K562 (cell line): ENCODE results near the gene HERC3. TPM values are rescaled to one million over a fixed set of nuclear protein-coding genes. Genes with fewer than 3 reads are reported as not detected.
A peak's percentile ranks its signal among the peaks of the same experiment; 100 is the strongest.

Experiments used
- ATAC-seq: fragments of 200-7000 bp; cut with Tn5 transposase; 3 replicates; pipeline ENCODE4 v1.9.1; 2020; ENCODE audit warnings: moderate library complexity
- BruUV-seq: library from RNA; stranded (reverse); fragments of 400-500 nt; replicated peaks from 2 replicates; lab custom pipeline; 2021; lab: Mats Ljungman, UMichigan
- CTCF ChIA-PET: fragments of 300-600 bp; formaldehyde crosslinking; extraction: SDS; loops from one replicate; lab custom pipeline; 2021; ENCODE audit warnings: low intra/inter-chr PET ratio; lab: Yijun Ruan, JAX
- POLR2A ChIA-PET: fragments of 300-600, 350-650 bp; sonication (Branson Sonifier 250); formaldehyde crosslinking; extraction: SDS; loops from one replicate; lab custom pipeline; 2021; ENCODE audit warnings: antibody characterized with exemption, inconsistent platforms; lab: Yijun Ruan, JAX
- DNase-seq, 4 experiments: peaks; one replicate each; pipeline versions ENCODE4 v3.0.0 to v3.0.0-alpha.2; 2011 to 2018; ENCODE audit warnings: low spot score in 3 of 4, mixed read lengths in 3 of 4; ENCODE audit errors: extremely low read depth in 1 of 4
- FAIRE-seq: peaks from 2 replicates; lab custom pipeline; 2011; peaks lifted over from hg19 to GRCh38; lab: Jason Lieb, UNC
- H2AFZ ChIP-seq: 2 replicates; pipeline ENCODE4 v1.6.0; 2011; ENCODE audit warnings: low read depth, low read length, control low read depth, inconsistent platforms
- H3K27ac ChIP-seq: fragments of 200-600 bp; 3 replicates; pipeline ENCODE4 v1.8.0; 2011; ENCODE audit warnings: low read depth, mild to moderate bottlenecking, control low read depth, inconsistent platforms, low read length, moderate library complexity, mixed read lengths; ENCODE audit errors: extremely low read depth
- H3K27me3 ChIP-seq, 2 experiments: fragments of 300-600 bp in 1 of 2; 2 replicates in 1 of 2; 3 replicates in 1 of 2; pipeline versions ENCODE4 v1.6.0 to v1.8.0; 2011; ENCODE audit warnings: inconsistent platforms in 2 of 2, low read length in 2 of 2, mild to moderate bottlenecking in 1 of 2, mixed read lengths in 1 of 2, moderate library complexity in 1 of 2; ENCODE audit not compliant: control insufficient read depth in 2 of 2, insufficient read depth in 2 of 2
- H3K36me3 ChIP-seq: fragments of 300-600 bp; 3 replicates; pipeline ENCODE4 v1.8.0; 2011; ENCODE audit warnings: mild to moderate bottlenecking, low read length, inconsistent platforms; ENCODE audit not compliant: control insufficient read depth, insufficient read depth
- H3K4me1 ChIP-seq, 2 experiments: fragments of 200-600 bp in 1 of 2; replicated peaks in 1 of 2; 2 replicates in 1 of 2; 3 replicates in 1 of 2; pipeline versions ENCODE4 v1.5.1 to v1.8.0; 2011; ENCODE audit warnings: inconsistent platforms in 2 of 2, low read length in 2 of 2, mild to moderate bottlenecking in 1 of 2, mixed read lengths in 1 of 2, moderate library complexity in 1 of 2; ENCODE audit not compliant: control insufficient read depth in 2 of 2, insufficient read depth in 2 of 2
- H3K4me2 ChIP-seq: 2 replicates; pipeline ENCODE4 v1.6.1; 2011; ENCODE audit warnings: low read length, control low read depth, inconsistent platforms, mixed read lengths; ENCODE audit not compliant: insufficient read depth
- H3K4me3 ChIP-seq: fragments of 200-600 bp; sonication (generic), shearing (Covaris generic); 2 replicates; pipeline ENCODE4 v1.5.1; 2016; ENCODE audit warnings: control low read depth, inconsistent platforms
- H3K79me2 ChIP-seq: fragments of 200-600 bp; 3 replicates; pipeline ENCODE4 v1.8.0; 2011; ENCODE audit warnings: low read length, inconsistent platforms; ENCODE audit not compliant: control insufficient read depth, insufficient read depth
- H3K9ac ChIP-seq, 2 experiments: 2 replicates each; pipeline versions ENCODE4 v1.6.0 to v1.6.1; 2011; ENCODE audit warnings: low read depth in 2 of 2, low read length in 2 of 2, control low read depth in 1 of 2, inconsistent platforms in 1 of 2, mild to moderate bottlenecking in 1 of 2, mixed read lengths in 1 of 2; ENCODE audit not compliant: insufficient read depth in 1 of 2
- H3K9me1 ChIP-seq: one replicate; pipeline ENCODE4 v1.6.0; 2011; ENCODE audit warnings: inconsistent platforms, mild to moderate bottlenecking, low read length, moderate library complexity; ENCODE audit not compliant: control insufficient read depth, insufficient read depth
- H3K9me3 ChIP-seq: replicated peaks from 2 replicates; pipeline ENCODE4 v1.5.1; 2011; ENCODE audit warnings: low read depth, low read length, inconsistent platforms; ENCODE audit not compliant: control insufficient read depth, insufficient read depth
- H4K20me1 ChIP-seq: replicated peaks from 2 replicates; pipeline ENCODE4 v1.6.1; 2011; ENCODE audit warnings: low read length, inconsistent platforms, mixed read lengths; ENCODE audit not compliant: control insufficient read depth, insufficient read depth
- CBFA2T3 ChIP-seq: fragments of 450-650 bp; IDR thresholded peaks from 2 replicates; pipeline ENCODE4 v1.6.1; 2017
- NFIC ChIP-seq: fragments of 450-650 bp; IDR thresholded peaks from 2 replicates; pipeline ENCODE4 v1.6.1; 2017; ENCODE audit warnings: mild to moderate bottlenecking, inconsistent platforms
- NFRKB ChIP-seq: fragments of 450-650 bp; IDR thresholded peaks from 2 replicates; pipeline ENCODE4 v1.6.1; 2016; ENCODE audit warnings: low read depth
- POLR2A ChIP-seq: fragments of 450-650 bp; conservative IDR thresholded peaks from 2 replicates; pipeline ENCODE4 v1.6.1; 2016
- POLR2AphosphoS2 ChIP-seq: IDR thresholded peaks from 2 replicates; pipeline ENCODE4 v1.6.1; 2012; ENCODE audit warnings: low read length, improper control_type of control experiment
- ZNF311 ChIP-seq: fragments of 250-450 bp; sonication (Bioruptor Pico); IDR thresholded peaks from 2 replicates; pipeline ENCODE4 v1.4.0; 2020; ENCODE audit warnings: mild to moderate bottlenecking, moderate library complexity
- WGBS: fragments of 100-300 bp; shearing (Covaris generic); methylation state at CpG from one replicate; pipeline ENCODE4 v1.1.6; 2016; ENCODE audit warnings: low coverage, mixed read lengths; ENCODE audit not compliant: insufficient coverage; ENCODE audit errors: missing lambda C conversion rate; 5-methylcytosine and 5-hydroxymethylcytosine counted together
- in situ Hi-C: fragments of 300-500 bp; cut with MboI; formaldehyde crosslinking; loops from 4 replicates; pipeline ENCODE4 v1.15.0; 2018; ENCODE audit warnings: inconsistent platforms, mixed read lengths
- intact Hi-C: fragments of 100-400 bp; cut with micrococcal nuclease; formaldehyde crosslinking; loops from 2 replicates; pipeline ENCODE4 v1.14.2; 2022
- polyA plus RNA-seq, 8 experiments: library from polyadenylated mRNA; depleted of rRNA in 4 of 8; stranded (reverse) in 5 of 8; unstranded in 3 of 8; fragments of >200 nt; fragmentation: Nextera tagmentation in 2 of 8; fragmentation: Illumina TruSeq in 1 of 8; extraction: Ambion mirVana in 2 of 8; extraction: Trizol in 1 of 8; gene quantifications; 2 replicates each; pipeline versions ENCODE4 v1.2.1 to v1.2.3, GENCODE V29; 2011 to 2014; ENCODE audit warnings: inconsistent platforms in 1 of 8, missing spikeins in 1 of 8
- total RNA-seq, 7 experiments: library from RNA; depleted of rRNA in 6 of 7; stranded (reverse); fragments of >200 nt in 6 of 7; fragmentation: Illumina TruSeq in 2 of 7; extraction: Trizol in 2 of 7; gene quantifications; 2 replicates each; pipeline versions ENCODE4 v1.2.1 to v1.2.3, GENCODE V29; 2011 to 2021; ENCODE audit warnings: low replicate concordance in 1 of 7
- TF ChIP-seq, protein P1 (sequence below), 2 experiments: IDR thresholded peaks; 2 replicates each; pipeline ENCODE4 v1.6.1; 2011; ENCODE audit warnings: borderline replicate concordance in 1 of 2, control low read depth in 1 of 2, low read depth in 1 of 2, low read length in 1 of 2, mild to moderate bottlenecking in 1 of 2, mixed read lengths in 1 of 2, moderate library complexity in 1 of 2; ENCODE audit not compliant: insufficient read depth in 1 of 2, insufficient read length in 1 of 2, poor library complexity in 1 of 2, severe bottlenecking in 1 of 2; ENCODE audit errors: extremely low read depth in 1 of 2
- TF ChIP-seq, protein P2 (sequence below): fragments of 450-650 bp; IDR thresholded peaks from 2 replicates; pipeline ENCODE4 v1.6.1; 2016; ENCODE audit warnings: mild to moderate bottlenecking, moderate library complexity
- TF ChIP-seq, protein P3 (sequence below): IDR thresholded peaks from 2 replicates; pipeline ENCODE4 v1.6.1; 2012; ENCODE audit warnings: low read depth, low read length, improper control_type of control experiment, borderline replicate concordance

Gene HERC3
- total and polyA plus RNA-seq, 9 of the 15 experiments (the other 6 are each of a cell fraction or from before 2014, with no cell fraction given): 1.8 to 13.1 (median 7.6) TPM

DNA sequence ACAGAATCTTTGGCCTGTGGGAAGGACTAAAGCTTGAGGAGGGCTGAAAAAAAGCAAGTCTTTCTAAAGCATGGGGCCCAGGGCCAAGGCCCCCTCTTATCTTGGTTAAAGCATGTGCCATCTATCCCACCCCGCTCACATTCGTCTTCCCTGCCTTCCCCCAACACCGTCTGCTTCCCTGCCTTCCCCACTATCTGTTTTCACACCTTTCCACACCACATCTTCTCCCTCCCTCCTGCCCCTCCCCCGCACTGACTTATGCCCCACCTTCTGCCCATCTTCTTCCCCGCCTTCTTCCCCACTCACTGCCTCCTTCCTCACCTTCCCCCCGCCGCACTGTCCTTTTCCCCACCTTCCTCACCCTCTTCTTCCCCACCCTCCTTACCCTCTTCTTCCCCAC is 106.2 kb downstream of the HERC3 start:
- Histone ChIP-seq H3K4me3 (no peak overlapping the region), H3K27me3 (no peaks in the 10 kb centered on the region), H3K27ac (peak overlapping the region; percentile 50; the same call in 2 of the 3 replicates), H3K9me1 (no peaks in the 10 kb centered on the region), H3K4me2 (peak overlapping the region; percentile 68; the same call in 1 of the 2 replicates), H3K36me3 (no peaks in the 10 kb centered on the region), H2AFZ (peak overlapping the region; percentile 62; the same call in 1 of the 2 replicates), H3K4me1 (peaks cover 8 to 14% of the 10 kb centered on the region in 2 experiments; a peak in 4 of 5 replicates), H4K20me1 (no peaks in the 10 kb centered on the region), H3K9ac (no peak overlapping the region), H3K9me3 (no peaks in the 10 kb centered on the region), H3K79me2 (no peaks in the 10 kb centered on the region; the same call in 2 of the 3 replicates)
- ChIA-PET POLR2A (no interaction called here), CTCF (no interaction called here)
- intact Hi-C loops: no loop called here
- peak; percentile 36 for ATAC-seq
- BruUV-seq: no TSS peak
- peak; percentile 45 to 77 (median 54) for DNase-seq
- FAIRE-seq: no peak
- 0% methylated on average over 1 of the region's 7 CpGs for WGBS
- in situ Hi-C loops: no loop called here
- TF ChIP-seq POLR2AphosphoS2 (no peak), NFRKB (no peak), POLR2A (no peak), CBFA2T3 (peak; percentile 85), ZNF311 (no peak), NFIC (peak; percentile 47; the same call in 1 of the 2 replicates)
- TF ChIP-seq, protein P1, sequence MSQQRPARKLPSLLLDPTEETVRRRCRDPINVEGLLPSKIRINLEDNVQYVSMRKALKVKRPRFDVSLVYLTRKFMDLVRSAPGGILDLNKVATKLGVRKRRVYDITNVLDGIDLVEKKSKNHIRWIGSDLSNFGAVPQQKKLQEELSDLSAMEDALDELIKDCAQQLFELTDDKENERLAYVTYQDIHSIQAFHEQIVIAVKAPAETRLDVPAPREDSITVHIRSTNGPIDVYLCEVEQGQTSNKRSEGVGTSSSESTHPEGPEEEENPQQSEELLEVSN (IDR thresholded peaks at IDR 0.05; ENCODE audit: borderline replicate concordance in 1 of 2, extremely low read depth in 1 of 2, insufficient read depth in 1 of 2, insufficient read length in 1 of 2, low read depth in 1 of 2, low read length in 1 of 2, poor library complexity in 1 of 2, severe bottlenecking in 1 of 2): peak in 1 of 2 experiments; percentile 43
- TF ChIP-seq, protein P2, sequence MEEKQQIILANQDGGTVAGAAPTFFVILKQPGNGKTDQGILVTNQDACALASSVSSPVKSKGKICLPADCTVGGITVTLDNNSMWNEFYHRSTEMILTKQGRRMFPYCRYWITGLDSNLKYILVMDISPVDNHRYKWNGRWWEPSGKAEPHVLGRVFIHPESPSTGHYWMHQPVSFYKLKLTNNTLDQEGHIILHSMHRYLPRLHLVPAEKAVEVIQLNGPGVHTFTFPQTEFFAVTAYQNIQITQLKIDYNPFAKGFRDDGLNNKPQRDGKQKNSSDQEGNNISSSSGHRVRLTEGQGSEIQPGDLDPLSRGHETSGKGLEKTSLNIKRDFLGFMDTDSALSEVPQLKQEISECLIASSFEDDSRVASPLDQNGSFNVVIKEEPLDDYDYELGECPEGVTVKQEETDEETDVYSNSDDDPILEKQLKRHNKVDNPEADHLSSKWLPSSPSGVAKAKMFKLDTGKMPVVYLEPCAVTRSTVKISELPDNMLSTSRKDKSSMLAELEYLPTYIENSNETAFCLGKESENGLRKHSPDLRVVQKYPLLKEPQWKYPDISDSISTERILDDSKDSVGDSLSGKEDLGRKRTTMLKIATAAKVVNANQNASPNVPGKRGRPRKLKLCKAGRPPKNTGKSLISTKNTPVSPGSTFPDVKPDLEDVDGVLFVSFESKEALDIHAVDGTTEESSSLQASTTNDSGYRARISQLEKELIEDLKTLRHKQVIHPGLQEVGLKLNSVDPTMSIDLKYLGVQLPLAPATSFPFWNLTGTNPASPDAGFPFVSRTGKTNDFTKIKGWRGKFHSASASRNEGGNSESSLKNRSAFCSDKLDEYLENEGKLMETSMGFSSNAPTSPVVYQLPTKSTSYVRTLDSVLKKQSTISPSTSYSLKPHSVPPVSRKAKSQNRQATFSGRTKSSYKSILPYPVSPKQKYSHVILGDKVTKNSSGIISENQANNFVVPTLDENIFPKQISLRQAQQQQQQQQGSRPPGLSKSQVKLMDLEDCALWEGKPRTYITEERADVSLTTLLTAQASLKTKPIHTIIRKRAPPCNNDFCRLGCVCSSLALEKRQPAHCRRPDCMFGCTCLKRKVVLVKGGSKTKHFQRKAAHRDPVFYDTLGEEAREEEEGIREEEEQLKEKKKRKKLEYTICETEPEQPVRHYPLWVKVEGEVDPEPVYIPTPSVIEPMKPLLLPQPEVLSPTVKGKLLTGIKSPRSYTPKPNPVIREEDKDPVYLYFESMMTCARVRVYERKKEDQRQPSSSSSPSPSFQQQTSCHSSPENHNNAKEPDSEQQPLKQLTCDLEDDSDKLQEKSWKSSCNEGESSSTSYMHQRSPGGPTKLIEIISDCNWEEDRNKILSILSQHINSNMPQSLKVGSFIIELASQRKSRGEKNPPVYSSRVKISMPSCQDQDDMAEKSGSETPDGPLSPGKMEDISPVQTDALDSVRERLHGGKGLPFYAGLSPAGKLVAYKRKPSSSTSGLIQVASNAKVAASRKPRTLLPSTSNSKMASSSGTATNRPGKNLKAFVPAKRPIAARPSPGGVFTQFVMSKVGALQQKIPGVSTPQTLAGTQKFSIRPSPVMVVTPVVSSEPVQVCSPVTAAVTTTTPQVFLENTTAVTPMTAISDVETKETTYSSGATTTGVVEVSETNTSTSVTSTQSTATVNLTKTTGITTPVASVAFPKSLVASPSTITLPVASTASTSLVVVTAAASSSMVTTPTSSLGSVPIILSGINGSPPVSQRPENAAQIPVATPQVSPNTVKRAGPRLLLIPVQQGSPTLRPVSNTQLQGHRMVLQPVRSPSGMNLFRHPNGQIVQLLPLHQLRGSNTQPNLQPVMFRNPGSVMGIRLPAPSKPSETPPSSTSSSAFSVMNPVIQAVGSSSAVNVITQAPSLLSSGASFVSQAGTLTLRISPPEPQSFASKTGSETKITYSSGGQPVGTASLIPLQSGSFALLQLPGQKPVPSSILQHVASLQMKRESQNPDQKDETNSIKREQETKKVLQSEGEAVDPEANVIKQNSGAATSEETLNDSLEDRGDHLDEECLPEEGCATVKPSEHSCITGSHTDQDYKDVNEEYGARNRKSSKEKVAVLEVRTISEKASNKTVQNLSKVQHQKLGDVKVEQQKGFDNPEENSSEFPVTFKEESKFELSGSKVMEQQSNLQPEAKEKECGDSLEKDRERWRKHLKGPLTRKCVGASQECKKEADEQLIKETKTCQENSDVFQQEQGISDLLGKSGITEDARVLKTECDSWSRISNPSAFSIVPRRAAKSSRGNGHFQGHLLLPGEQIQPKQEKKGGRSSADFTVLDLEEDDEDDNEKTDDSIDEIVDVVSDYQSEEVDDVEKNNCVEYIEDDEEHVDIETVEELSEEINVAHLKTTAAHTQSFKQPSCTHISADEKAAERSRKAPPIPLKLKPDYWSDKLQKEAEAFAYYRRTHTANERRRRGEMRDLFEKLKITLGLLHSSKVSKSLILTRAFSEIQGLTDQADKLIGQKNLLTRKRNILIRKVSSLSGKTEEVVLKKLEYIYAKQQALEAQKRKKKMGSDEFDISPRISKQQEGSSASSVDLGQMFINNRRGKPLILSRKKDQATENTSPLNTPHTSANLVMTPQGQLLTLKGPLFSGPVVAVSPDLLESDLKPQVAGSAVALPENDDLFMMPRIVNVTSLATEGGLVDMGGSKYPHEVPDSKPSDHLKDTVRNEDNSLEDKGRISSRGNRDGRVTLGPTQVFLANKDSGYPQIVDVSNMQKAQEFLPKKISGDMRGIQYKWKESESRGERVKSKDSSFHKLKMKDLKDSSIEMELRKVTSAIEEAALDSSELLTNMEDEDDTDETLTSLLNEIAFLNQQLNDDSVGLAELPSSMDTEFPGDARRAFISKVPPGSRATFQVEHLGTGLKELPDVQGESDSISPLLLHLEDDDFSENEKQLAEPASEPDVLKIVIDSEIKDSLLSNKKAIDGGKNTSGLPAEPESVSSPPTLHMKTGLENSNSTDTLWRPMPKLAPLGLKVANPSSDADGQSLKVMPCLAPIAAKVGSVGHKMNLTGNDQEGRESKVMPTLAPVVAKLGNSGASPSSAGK: no peak
- TF ChIP-seq, protein P3, sequence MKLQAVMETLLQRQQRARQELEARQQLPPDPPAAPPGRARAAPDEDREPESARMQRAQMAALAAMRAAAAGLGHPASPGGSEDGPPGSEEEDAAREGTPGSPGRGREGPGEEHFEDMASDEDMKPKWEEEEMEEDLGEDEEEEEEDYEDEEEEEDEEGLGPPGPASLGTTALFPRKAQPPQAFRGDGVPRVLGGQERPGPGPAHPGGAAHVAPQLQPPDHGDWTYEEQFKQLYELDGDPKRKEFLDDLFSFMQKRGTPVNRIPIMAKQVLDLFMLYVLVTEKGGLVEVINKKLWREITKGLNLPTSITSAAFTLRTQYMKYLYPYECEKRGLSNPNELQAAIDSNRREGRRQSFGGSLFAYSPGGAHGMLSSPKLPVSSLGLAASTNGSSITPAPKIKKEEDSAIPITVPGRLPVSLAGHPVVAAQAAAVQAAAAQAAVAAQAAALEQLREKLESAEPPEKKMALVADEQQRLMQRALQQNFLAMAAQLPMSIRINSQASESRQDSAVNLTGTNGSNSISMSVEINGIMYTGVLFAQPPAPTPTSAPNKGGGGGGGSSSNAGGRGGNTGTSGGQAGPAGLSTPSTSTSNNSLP: no peak
